Endometrial microvascular endothelial cells (primary cell): ENCODE measurements around the gene ATP6V0D1. TPM values are rescaled to one million over a fixed set of nuclear protein-coding genes. Genes with fewer than 3 reads are reported as not detected.
"Not testable (repeated sequence)": the region's sequence is repeated elsewhere in the genome, so short reads cannot be mapped to it uniquely, and the experiment has no call there.

Experiments
- in situ Hi-C: cut with HindIII; loops from 2 replicates; pipeline ENCODE4 v1.10.0; 2017; ENCODE audit warnings: low sequenced_read_pairs, low pct_unique_long_range_greater_than_20kb; ENCODE audit errors: inconsistent ontology term
- total RNA-seq: library from RNA; depleted of rRNA; stranded (reverse); fragments of >200 nt; gene quantifications from one replicate; pipeline ENCODE4 v1.2.3, GENCODE V29; 2015; ENCODE audit errors: inconsistent ontology term

The ATP6V0D1 gene
- total RNA-seq, 1 donor from 2014 or later = 175 TPM

DNA sequence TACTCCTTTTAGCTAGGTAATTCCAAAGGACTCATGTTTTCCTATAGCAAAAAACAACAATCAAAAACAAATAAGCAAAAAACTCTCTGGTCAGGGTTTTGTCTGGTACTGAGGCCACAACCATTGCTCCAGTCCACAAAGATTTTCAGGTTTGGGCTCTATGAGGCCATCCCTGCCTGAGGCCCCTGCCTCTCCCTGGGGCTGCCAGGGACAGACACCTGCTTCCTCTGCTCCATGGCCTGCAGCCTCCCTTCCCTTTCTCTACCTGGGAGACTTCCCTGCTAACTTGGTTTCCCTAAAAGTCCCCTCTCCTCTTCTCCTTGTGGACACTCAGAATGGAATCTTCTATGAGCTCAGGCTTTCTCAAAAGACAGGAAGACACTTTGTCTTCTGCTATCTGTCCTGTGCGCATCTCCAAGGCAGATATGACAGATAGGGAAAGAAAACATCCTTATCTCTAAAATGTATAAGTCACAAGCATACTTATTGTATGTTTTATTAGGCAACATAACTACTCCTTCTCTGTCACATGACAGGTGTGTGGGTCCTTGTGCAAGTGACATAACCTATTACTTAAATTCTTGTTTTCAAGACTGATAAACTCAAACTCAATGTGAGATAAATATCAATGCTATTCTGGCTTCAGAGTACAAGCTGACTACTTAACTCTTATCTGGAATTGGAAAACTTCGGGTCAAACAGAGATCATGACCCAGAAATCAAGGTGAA is 63.5 kb downstream of the ATP6V0D1 start:
- in situ Hi-C loops = no loop called here

DNA sequence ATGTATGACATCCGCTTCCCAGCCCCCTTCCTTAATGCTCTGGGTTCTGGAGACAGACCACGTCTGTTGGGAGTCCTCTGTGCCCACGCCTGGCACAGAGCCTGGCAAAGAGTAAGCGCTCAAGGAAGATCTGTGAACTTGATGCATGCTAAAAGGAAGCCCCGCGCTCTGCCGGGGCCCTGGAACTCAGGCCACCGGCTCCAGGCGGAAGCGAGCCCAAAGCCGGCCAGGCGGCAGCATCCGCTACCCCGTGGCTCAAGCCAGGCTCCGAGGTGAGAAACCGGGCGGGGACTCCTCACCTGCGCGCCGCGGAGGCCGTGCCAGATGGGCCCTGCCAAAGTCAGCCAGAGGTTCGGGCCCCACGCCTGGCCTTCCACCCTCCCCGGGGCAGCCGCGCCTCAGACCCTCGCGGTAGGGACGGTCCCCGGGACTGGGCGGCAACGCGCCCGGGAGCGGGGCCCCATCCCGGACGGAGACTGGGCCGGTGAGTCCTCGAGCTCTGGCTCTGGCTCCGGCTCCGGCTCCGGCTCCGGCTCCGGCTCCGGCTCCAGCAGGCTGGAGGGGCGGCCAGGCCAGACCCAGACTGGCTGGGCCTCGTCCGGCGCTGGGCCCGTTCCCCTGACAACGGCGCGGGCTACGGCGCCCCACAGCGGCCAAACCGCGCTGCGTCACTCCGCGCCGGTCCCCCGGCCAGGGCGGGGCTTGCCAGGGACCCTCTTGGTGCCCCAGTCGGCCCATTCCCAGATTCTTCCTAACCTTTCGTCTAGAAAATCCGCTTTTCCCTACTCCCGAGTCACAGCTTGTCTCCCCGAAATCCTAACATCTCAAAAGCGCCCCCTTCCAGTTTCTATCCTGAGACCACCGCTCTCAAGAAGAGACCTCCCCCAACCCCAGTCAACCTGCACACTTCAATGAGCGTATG is 64.8 kb downstream of the ATP6V0D1 start, which contains the start of gene ZDHHC1:
TSS of gene ZDHHC1 (minus strand) at position 606 of the 922 bp plus-strand sequence. CDS start 8,702 bp downstream, outside the sequence.
- in situ Hi-C loops = no loop called here

DNA sequence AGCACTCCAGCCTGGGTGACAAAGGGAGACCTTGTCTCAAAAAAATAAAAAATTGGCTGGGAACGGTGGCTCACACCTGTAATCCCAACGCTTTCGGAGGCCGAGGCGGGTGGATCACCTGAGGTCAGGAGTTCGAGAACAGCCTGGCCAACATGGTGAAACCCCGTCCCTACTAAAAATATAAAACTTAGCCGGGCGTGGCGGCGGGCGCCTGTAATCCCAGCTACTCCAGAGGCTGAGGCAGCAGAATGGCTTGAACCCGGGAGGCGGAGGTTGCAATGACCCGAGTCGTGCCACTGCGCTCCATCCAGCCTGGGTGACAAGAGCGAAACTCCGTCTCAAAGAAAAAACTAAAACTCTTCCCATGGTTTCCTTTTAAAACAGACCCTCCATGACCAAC is 65.5 kb downstream of the ATP6V0D1 start:
- in situ Hi-C loops = not testable (repeated sequence)

GRCh38 chr16:67413978-67414911 is 66.7 kb downstream of the ATP6V0D1 start:
- in situ Hi-C loops = no loop called here

GRCh38 chr16:67412294-67412693 is 68.7 kb downstream of the ATP6V0D1 start:
- in situ Hi-C loops = no loop called here

- in situ Hi-C loops = no loop called here
These were observed 69.6 kb downstream of the ATP6V0D1 start for GRCh38 chr16:67411339-67411738.

- in situ Hi-C loops = no loop called here
These were observed 71.3 kb downstream of the ATP6V0D1 start for GRCh38 chr16:67409631-67410030.

DNA sequence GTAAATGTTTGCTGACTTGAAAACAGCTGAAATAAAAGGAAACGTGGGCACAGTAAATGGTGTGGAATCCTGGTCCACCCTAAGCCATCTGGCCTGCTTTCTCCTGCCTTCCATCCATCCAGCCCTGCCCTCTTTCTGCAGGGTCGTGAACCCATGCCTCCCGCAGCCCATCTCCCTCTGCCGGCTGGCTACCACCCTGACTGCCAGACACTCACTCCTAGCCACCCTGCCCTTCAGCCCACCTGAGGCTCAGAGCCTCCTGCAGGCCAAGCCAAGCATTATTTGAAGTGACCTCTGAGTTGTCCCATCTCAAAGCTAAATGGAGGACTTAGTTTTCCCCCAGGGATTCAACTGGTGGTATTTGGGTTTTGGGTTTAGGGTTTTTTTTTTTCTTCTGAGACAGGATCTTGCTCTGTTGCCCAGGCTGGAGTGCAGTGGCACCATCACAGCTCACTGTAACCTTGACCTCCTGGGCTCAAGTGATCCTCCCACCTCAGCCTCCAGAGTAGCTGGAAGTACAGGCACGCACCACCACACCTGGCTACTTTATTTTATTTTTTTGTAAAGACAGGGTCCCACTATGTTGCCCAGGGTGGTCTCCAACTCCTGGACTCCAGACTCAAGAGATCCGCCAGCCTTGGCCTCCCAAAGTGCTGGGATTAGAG is 73.0 kb downstream of the ATP6V0D1 start:
- in situ Hi-C loops = no loop called here

DNA sequence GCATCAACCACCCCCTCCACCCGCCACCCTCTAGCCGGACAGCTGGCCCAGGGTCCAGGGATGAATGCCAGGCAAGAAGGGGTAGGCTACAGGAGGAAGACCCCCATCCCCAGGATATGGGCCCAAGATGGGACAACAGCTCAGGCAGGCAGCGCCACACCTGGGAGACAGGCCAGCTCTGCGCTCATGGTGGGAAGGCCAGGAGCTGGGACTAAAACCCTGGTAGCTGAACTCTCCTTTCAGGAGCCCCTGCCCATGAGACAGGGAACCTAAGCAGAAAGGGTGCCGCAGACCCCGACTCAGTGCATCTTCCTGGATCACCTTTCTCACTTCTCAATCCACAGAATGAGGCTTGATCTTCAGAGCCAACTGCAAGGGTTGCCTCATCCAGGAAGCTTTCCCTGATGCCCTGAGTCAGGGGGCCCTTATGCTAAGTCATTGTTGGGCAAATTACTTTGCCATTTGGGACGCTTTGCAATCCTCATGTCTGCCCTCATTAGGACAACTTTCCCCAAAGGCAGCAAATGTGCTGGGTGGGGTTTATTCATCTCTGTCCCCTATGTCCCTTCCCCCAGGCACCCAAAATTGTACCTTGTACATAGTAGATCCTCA is 73.7 kb downstream of the ATP6V0D1 start:
- in situ Hi-C loops = no loop called here

- in situ Hi-C loops = no loop called here
These were observed 74.6 kb downstream of the ATP6V0D1 start for GRCh38 chr16:67406111-67406971.

GRCh38 chr16:67405336-67405735 is 75.6 kb downstream of the ATP6V0D1 start:
- in situ Hi-C loops = no loop called here

DNA sequence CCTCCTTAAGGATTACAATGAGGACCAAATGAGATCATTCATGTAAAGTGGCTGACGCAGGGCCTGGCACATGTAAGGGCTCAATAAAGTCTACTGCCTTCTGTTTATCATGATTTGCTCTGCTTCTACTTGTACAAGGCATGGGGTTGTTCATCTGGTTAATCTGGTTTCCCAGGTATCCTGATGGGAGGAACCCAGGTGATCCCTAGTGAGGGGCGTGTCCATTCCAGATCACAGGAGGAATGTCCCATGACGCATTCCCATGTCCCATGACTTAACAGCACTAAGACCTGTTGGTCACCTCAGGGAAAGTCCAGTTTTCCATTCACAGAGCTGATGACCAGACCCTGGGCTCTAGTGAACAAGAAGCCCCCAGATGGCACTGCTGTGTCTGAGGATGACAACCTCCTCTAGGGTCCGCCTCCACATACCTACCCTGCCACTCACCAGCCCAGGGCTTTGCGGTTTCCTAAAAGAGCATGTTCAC is 76.2 kb downstream of the ATP6V0D1 start:
- in situ Hi-C loops = no loop called here

DNA sequence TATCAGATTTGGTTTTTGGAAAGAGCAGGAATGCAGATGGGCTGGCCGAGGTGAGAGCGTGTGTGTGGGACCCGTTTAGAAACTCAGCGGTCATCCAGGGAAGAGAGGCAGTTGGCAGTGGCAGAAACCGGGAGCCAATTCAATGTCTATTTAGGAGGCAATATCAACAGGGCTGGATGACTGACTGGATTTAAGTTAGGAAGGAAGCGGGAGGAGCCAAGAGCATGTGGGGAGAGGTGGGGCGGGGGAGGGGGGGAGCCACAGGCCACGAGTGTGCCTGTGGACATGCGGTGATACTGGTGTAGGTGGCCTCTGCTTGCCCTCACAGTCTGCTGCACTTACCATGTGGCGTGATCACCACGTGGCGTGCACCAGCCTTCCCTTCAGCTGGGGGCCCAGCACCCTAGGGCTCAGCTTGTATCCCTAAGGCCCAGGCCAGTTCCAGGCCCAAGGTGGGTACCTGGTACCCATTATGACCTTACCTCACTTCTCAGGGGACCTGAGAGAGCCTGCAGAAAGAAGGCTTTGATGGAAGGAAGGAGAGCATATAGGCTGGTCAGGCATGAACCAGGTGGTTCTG is 76.9 kb downstream of the ATP6V0D1 start:
- in situ Hi-C loops = no loop called here

DNA sequence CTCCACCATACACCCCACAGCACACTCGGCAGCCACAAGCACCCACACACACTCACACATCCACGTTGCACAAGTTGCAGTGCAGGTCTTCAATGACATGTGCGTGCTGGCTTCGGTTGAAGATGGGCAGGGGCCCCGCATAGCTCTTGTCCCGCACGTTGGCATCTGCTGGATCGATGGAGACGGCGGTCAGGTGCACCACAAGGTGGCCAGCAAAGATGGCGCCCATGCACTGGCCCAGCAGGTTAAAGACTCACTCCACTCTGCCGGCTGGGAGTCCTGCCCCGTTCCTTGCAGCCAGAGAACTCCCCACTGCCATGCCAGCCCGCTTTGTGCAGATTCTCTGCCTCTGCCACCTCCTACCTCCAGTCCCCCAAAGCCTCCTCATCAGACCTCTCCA is 80.1 kb downstream of the ATP6V0D1 start:
- in situ Hi-C loops = no loop called here

DNA sequence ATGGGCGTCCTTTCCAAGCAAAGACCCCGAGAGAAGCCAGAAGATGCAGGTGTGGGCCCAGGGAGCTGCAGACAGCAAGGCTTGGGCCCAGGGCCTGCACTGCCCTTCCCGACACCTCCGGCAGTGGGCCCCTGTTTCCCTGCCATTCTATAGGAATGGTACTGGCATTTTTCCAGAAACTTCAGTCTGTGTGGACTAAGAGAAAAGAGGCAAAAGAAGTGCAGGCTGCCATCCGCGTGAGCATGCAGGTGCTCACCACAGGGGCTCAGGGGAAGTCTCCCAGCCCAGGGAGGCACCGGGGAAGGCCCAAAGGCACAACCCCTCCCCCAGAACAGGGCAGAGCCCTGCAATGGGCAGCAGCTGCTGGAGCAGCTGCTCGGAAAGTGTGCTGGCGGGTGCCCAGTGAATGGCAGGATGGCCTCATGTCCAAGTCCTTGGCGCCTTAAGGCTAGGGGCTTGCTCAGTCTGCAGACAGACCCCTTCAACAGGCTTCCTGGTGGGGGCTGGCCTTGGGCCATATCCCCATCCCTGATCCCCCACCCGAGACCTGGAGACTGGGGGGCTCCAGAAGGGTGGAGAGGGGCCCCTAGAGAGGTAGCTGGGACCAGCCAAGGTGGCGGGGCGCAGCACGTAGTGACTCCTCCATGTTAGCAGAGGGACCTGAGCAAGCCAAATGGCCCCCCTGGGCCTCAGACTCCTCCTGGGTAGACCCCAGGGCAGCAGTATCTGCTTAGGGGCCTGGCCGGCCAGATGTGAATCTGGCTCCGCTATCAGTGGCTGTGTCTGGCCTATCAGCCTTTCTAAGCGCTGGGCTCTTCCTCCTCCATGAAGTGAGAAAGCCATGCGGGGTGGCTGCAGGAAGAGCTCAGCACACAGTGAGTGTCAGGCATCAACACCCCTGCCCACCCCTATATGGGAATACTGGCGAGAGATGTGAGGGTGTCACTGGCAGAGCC is 80.9 kb downstream of the ATP6V0D1 start:
- in situ Hi-C loops = no loop called here
